ENCODE data around the gene KDM5C.
"Not testable (repeated sequence)": the region's sequence is repeated elsewhere in the genome, so short reads cannot be mapped to it uniquely, and the experiment has no call there.

KDM5C gene

DNA sequence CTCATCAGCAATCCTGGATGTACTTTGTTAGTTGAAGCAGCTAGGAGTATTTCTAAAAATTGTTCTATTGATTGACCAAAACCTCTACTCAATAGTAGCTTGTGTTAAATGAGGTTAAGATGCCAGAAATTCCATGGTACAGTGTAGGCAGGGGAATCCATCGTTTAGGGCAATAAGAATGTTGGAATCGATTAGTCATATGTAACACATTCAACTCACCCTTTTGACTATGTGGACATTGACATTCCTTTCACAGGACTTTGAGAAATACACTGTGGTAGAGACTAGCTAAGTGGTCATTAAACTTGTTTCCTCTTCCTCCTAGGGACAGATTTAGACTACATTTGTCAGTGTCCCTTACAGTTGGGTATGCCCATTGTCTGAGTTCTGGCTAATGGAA is 40.2 kb downstream of the KDM5C start:
- H3K9ac ChIP-seq (ENCODE audit: low read depth, low read length): no peak overlapping the region
- peaks cover under 1% of the 10 kb centered on the region for H3K36me3 ChIP-seq (ENCODE audit: insufficient read depth, low read length)
- no peaks in the 10 kb centered on the region for H3K9me3 ChIP-seq (replicated peaks; ENCODE audit: low read length)
- H3K27me3 ChIP-seq (ENCODE audit: control insufficient read depth, insufficient read depth, low read length): no peaks in the 10 kb centered on the region
- H3K4me1 ChIP-seq (ENCODE audit: control insufficient read depth, insufficient read depth, low read length): peaks cover 6% of the 10 kb centered on the region
- no peak overlapping the region for H3K4me3 ChIP-seq (ENCODE audit: low read length)
- H3K4me2 ChIP-seq (ENCODE audit: low read length): no peak overlapping the region

DNA sequence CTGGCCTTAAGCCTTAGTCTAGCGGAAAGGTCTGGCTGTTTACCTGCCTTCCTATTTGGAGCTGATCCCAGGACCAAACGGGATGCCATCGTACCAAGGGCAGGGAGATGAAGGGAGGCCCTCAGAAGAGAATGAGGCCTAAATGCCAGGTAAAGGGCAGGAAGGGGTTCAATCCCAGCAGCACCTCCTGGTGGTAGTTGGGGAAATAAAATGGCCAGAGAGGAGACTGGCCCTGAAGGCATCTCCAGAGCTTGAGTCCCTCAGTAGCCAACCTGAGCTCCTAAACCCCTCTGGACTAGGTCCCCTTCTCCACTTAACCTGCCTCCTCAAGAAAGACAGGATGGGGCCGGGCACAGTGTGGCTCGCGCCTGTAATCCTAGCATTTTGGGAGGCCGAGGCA is 53.7 kb downstream of the KDM5C start:
- Histone ChIP-seq H3K4me2 (ENCODE audit: low read length) (no peak overlapping the region), H3K27me3 (ENCODE audit: control insufficient read depth, insufficient read depth, low read length) (peaks cover 9% of the 10 kb centered on the region), H3K4me3 (ENCODE audit: low read length) (no peak overlapping the region), H3K9me3 (replicated peaks; ENCODE audit: low read length) (peaks cover 3% of the 10 kb centered on the region), H3K9ac (ENCODE audit: low read depth, low read length) (no peak overlapping the region), H3K36me3 (ENCODE audit: insufficient read depth, low read length) (no peaks in the 10 kb centered on the region), H3K4me1 (ENCODE audit: control insufficient read depth, insufficient read depth, low read length) (no peaks in the 10 kb centered on the region)

GRCh38 chrX:53166103-53166502 is 58.9 kb downstream of the KDM5C start:
- Histone ChIP-seq H3K36me3 (ENCODE audit: insufficient read depth, low read length) (no peaks in the 10 kb centered on the region), H3K9me3 (replicated peaks; ENCODE audit: low read length) (no peaks in the 10 kb centered on the region), H3K9ac (ENCODE audit: low read depth, low read length) (no peak overlapping the region), H3K27me3 (ENCODE audit: control insufficient read depth, insufficient read depth, low read length) (peaks cover 8% of the 10 kb centered on the region), H3K4me2 (ENCODE audit: low read length) (no peak overlapping the region), H3K4me3 (ENCODE audit: low read length) (no peak overlapping the region), H3K4me1 (ENCODE audit: control insufficient read depth, insufficient read depth, low read length) (no peaks in the 10 kb centered on the region)

DNA sequence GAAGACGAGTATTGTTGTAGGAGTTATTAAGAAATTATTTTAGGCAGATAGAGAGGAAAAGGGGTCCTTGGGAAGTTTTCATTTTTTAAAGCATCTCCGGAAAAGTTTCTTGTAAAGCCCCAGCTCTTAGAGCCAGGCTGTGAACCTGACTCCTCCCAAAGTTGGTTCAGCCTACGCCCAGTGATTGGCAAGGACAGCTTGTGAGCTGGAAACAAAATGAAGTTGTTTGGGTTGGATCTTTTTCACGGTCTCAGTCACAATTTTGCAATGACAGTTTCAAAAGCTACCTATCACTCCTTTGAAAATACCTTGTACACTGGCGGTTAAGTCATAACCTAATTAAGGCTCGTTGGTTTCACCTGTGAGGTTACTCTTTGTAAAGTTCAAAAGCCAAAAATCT is 60.4 kb downstream of the KDM5C start:
- peak overlapping the region; percentile 9 for H3K4me2 ChIP-seq (ENCODE audit: low read length)
- H3K9ac ChIP-seq (ENCODE audit: low read depth, low read length); H3K4me3 ChIP-seq (ENCODE audit: low read length); H3K27me3 ChIP-seq (ENCODE audit: control insufficient read depth, insufficient read depth, low read length); H3K36me3 ChIP-seq (ENCODE audit: insufficient read depth, low read length); H3K9me3 ChIP-seq (replicated peaks; ENCODE audit: low read length); H3K4me1 ChIP-seq (ENCODE audit: control insufficient read depth, insufficient read depth, low read length): not testable (repeated sequence)

- Histone ChIP-seq H3K4me2 (ENCODE audit: low read length) (no peak overlapping the region), H3K36me3 (ENCODE audit: insufficient read depth, low read length) (no peaks in the 10 kb centered on the region), H3K9ac (ENCODE audit: low read depth, low read length) (no peak overlapping the region), H3K27me3 (ENCODE audit: control insufficient read depth, insufficient read depth, low read length) (peaks cover 6% of the 10 kb centered on the region), H3K4me1 (ENCODE audit: control insufficient read depth, insufficient read depth, low read length) (no peaks in the 10 kb centered on the region), H3K4me3 (ENCODE audit: low read length) (no peak overlapping the region), H3K9me3 (replicated peaks; ENCODE audit: low read length) (no peaks in the 10 kb centered on the region)
These were observed 61.6 kb downstream of the KDM5C start for GRCh38 chrX:53163436-53163835.

- no peaks in the 10 kb centered on the region for H3K4me1 ChIP-seq (ENCODE audit: control insufficient read depth, insufficient read depth, low read length)
- H3K9ac ChIP-seq (ENCODE audit: low read depth, low read length): no peak overlapping the region
- peaks cover 13% of the 10 kb centered on the region for H3K27me3 ChIP-seq (ENCODE audit: control insufficient read depth, insufficient read depth, low read length)
- H3K9me3 ChIP-seq (replicated peaks; ENCODE audit: low read length): no peaks in the 10 kb centered on the region
- no peak overlapping the region for H3K4me3 ChIP-seq (ENCODE audit: low read length)
- no peak overlapping the region for H3K4me2 ChIP-seq (ENCODE audit: low read length)
- no peaks in the 10 kb centered on the region for H3K36me3 ChIP-seq (ENCODE audit: insufficient read depth, low read length)
These were observed 64.6 kb downstream of the KDM5C start for GRCh38 chrX:53160297-53160983.

GRCh38 chrX:53159184-53159583 is 65.8 kb downstream of the KDM5C start:
- Histone ChIP-seq H3K4me1 (ENCODE audit: control insufficient read depth, insufficient read depth, low read length) (no peaks in the 10 kb centered on the region), H3K36me3 (ENCODE audit: insufficient read depth, low read length) (no peaks in the 10 kb centered on the region), H3K9ac (ENCODE audit: low read depth, low read length) (no peak overlapping the region), H3K4me3 (ENCODE audit: low read length) (no peak overlapping the region), H3K9me3 (replicated peaks; ENCODE audit: low read length) (no peaks in the 10 kb centered on the region), H3K4me2 (ENCODE audit: low read length) (no peak overlapping the region), H3K27me3 (ENCODE audit: control insufficient read depth, insufficient read depth, low read length) (peaks cover 13% of the 10 kb centered on the region)

- Histone ChIP-seq H3K4me3 (ENCODE audit: low read length) (no peak overlapping the region), H3K4me1 (ENCODE audit: control insufficient read depth, insufficient read depth, low read length) (no peaks in the 10 kb centered on the region), H3K9ac (ENCODE audit: low read depth, low read length) (no peak overlapping the region), H3K27me3 (ENCODE audit: control insufficient read depth, insufficient read depth, low read length) (peaks cover 19% of the 10 kb centered on the region), H3K36me3 (ENCODE audit: insufficient read depth, low read length) (no peaks in the 10 kb centered on the region), H3K4me2 (ENCODE audit: low read length) (no peak overlapping the region), H3K9me3 (replicated peaks; ENCODE audit: low read length) (no peaks in the 10 kb centered on the region)
These were observed 68.8 kb downstream of the KDM5C start for GRCh38 chrX:53156207-53156596.

GRCh38 chrX:53155512-53156206 is 69.3 kb downstream of the KDM5C start:
- no peak overlapping the region for H3K9ac ChIP-seq (ENCODE audit: low read depth, low read length)
- no peaks in the 10 kb centered on the region for H3K36me3 ChIP-seq (ENCODE audit: insufficient read depth, low read length)
- peaks cover 18% of the 10 kb centered on the region for H3K27me3 ChIP-seq (ENCODE audit: control insufficient read depth, insufficient read depth, low read length)
- no peaks in the 10 kb centered on the region for H3K4me1 ChIP-seq (ENCODE audit: control insufficient read depth, insufficient read depth, low read length)
- no peaks in the 10 kb centered on the region for H3K9me3 ChIP-seq (replicated peaks; ENCODE audit: low read length)
- no peak overlapping the region for H3K4me3 ChIP-seq (ENCODE audit: low read length)
- no peak overlapping the region for H3K4me2 ChIP-seq (ENCODE audit: low read length)

DNA sequence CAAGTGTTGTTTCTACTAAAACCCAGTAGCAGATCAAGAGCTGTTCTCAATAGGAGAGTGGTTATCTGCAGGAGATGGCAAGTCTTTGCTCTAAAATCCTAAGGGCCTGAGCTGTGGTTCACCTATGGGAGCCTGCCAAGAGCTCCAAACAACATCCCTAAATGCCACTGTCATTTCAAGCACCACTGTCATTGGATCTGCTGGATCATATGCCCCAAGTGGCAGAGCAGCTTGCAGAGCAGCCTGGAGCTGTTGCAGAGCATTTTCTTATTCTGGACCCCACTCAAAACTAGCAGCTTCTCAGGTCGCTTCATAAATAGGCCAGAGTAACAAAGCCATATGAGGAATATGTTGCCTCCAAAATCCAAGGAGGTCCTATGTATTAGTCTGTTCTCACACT is 71.4 kb downstream of the KDM5C start:
- Histone ChIP-seq H3K4me3 (ENCODE audit: low read length) (no peak overlapping the region), H3K9ac (ENCODE audit: low read depth, low read length) (no peak overlapping the region), H3K4me2 (ENCODE audit: low read length) (no peak overlapping the region), H3K36me3 (ENCODE audit: insufficient read depth, low read length) (no peaks in the 10 kb centered on the region), H3K27me3 (ENCODE audit: control insufficient read depth, insufficient read depth, low read length) (peaks cover 13% of the 10 kb centered on the region), H3K4me1 (ENCODE audit: control insufficient read depth, insufficient read depth, low read length) (no peaks in the 10 kb centered on the region), H3K9me3 (replicated peaks; ENCODE audit: low read length) (no peaks in the 10 kb centered on the region)

Data from skeletal muscle satellite cell (primary cell).